ENCODE measurements around the gene NCAPD3. TPM values are rescaled to one million over a fixed set of nuclear protein-coding genes. Genes with fewer than 3 reads are reported as not detected.

Gene NCAPD3
- total RNA-seq, 1 experiment from 2014 or later = 52.2 TPM

GRCh38 chr11:134206185-134206584, 17.6 kb downstream of the NCAPD3 start:
- H3K27ac ChIP-seq (ENCODE audit: insufficient read length, low read depth, low read length) = no peak overlapping the region
- Mint-ChIP-seq H3K4me3 (no peak overlapping the region), H3K36me3 (ENCODE audit: insufficient read depth in 1 of 3, low read depth in 3 of 3) (peaks cover 36 to 78% (median 71%) of the 10 kb centered on the region in 3 experiments; a peak in 6 of 7 replicates), H3K4me1 (no peaks in the 10 kb centered on the region; a peak in 1 of 4 replicates), H3K27ac (no peak overlapping the region; a peak in 1 of 7 replicates), H3K9me3 (no peaks in the 10 kb centered on the region), H3K27me3 (ENCODE audit: low read depth) (no peaks in the 10 kb centered on the region)
- H3K4me2 ChIP-seq (ENCODE audit: insufficient read depth, insufficient read length, low read length) = no peak overlapping the region
- H2BK12ac ChIP-seq (ENCODE audit: insufficient read length, low read depth, low read length) = no peak overlapping the region
- H3K9ac ChIP-seq (ENCODE audit: extremely low read depth, insufficient read length, low read length) = no peak overlapping the region
- H3K27me3 ChIP-seq (ENCODE audit: insufficient read depth, low read length) = no peaks in the 10 kb centered on the region
- H2BK120ac ChIP-seq (ENCODE audit: low read depth, low read length, poor library complexity, severe bottlenecking) = no peak overlapping the region
- H3K79me2 ChIP-seq (ENCODE audit: insufficient read depth, low read length) = no peaks in the 10 kb centered on the region
- no peak overlapping the region for H3K18ac ChIP-seq (ENCODE audit: insufficient read length, low read depth, low read length)
- H3K23me2 ChIP-seq (ENCODE audit: insufficient read length, low read depth, low read length, poor library complexity, severe bottlenecking) = no peaks in the 10 kb centered on the region
- H4K91ac ChIP-seq (ENCODE audit: insufficient read length, low read depth, low read length) = no peak overlapping the region
- no peak overlapping the region for H3K14ac ChIP-seq (ENCODE audit: insufficient read depth, low read length)
- no peak overlapping the region for H3K56ac ChIP-seq (ENCODE audit: insufficient read length, low read depth, low read length)
- no peak overlapping the region for H2BK5ac ChIP-seq (ENCODE audit: insufficient read length, low read length)
- H3K4ac ChIP-seq (ENCODE audit: low read depth, low read length) = no peak overlapping the region
- no peaks in the 10 kb centered on the region for H3K9me3 ChIP-seq (ENCODE audit: control insufficient read depth, low read depth, low read length)
- no peak overlapping the region for H2BK20ac ChIP-seq (ENCODE audit: low read depth, low read length, poor library complexity, severe bottlenecking)
- H3K4me1 ChIP-seq (ENCODE audit: insufficient read depth, low read length) = no peaks in the 10 kb centered on the region
- H3K79me1 ChIP-seq (ENCODE audit: insufficient read depth, low read depth, low read length, poor library complexity, severe bottlenecking) = no peaks in the 10 kb centered on the region
- no peak overlapping the region for H4K5ac ChIP-seq (ENCODE audit: insufficient read length, low read depth, low read length)
- no peak overlapping the region for H3K23ac ChIP-seq (ENCODE audit: insufficient read length, low read depth, low read length)
- H3T11ph ChIP-seq (ENCODE audit: low read length) = no peak overlapping the region
- H2AK5ac ChIP-seq (ENCODE audit: insufficient read length, low read length) = no peak overlapping the region
- TF ChIP-seq CTCF (conservative IDR thresholded peaks at IDR 0.05) = no peak
- no peak overlapping the region for H4K8ac ChIP-seq (replicated peaks; ENCODE audit: insufficient read length, low read depth, low read length)
- no peaks in the 10 kb centered on the region for H4K20me1 ChIP-seq (ENCODE audit: control insufficient read depth, insufficient read depth, insufficient read length)
- WGBS (ENCODE audit: extremely low coverage, insufficient read length, low lambda C conversion rate) = no CpG with 5 or more reads among the region's 5 CpGs
- no peak for DNase-seq
- no peak overlapping the region for H2BK15ac ChIP-seq (ENCODE audit: low read depth, low read length)
- no peak overlapping the region for H2AFZ ChIP-seq (ENCODE audit: low read length)
